Upper lobe of left lung (tissue), 6 donors: ENCODE results near the gene PTGFRN. TPM values are rescaled to one million over a fixed set of nuclear protein-coding genes. Genes with fewer than 3 reads are reported as not detected.

Experiments used
- ATAC-seq, 2 donors: fragments of 200-7000 bp; cut with Tn5 transposase; one replicate each; pipeline ENCODE4 v1.9.1; 2022; ENCODE audit warnings: mild to moderate bottlenecking in 2 of 2, moderate library complexity in 2 of 2; ENCODE audit not compliant: low FRiP score in 2 of 2
- DNase-seq, 2 donors: peaks; one replicate each; pipeline ENCODE4 v3.0.0-alpha.2; 2019 to 2020
- H3K27ac ChIP-seq, 4 donors: fragments of 200-600 bp; sonication (generic); one replicate each; pipeline ENCODE4 v1.5.1; 2016 to 2019
- H3K27me3 ChIP-seq, 4 donors: fragments of 200-600 bp; sonication (generic); one replicate each; pipeline ENCODE4 v1.5.1; 2017 to 2019
- H3K36me3 ChIP-seq, 4 donors: fragments of 200-600 bp; sonication (generic); one replicate each; pipeline ENCODE4 v1.5.1; 2016 to 2019
- H3K4me1 ChIP-seq, 4 donors: fragments of 200-600 bp; sonication (generic); one replicate each; pipeline ENCODE4 v1.5.1; 2018 to 2019
- H3K4me3 ChIP-seq, 4 donors: fragments of 200-600 bp; sonication (generic); one replicate each; pipeline ENCODE4 v1.5.1; 2017 to 2019; ENCODE audit warnings: mild to moderate bottlenecking in 2 of 4, moderate library complexity in 1 of 4
- H3K9me3 ChIP-seq, 4 donors: fragments of 200-600 bp; sonication (generic); one replicate each; pipeline ENCODE4 v1.5.1; 2018 to 2019
- EP300 ChIP-seq, 4 donors: sonication (generic); formaldehyde crosslinking; IDR thresholded peaks; one replicate each; pipeline ENCODE4 v1.5.1; 2017; ENCODE audit warnings: antibody characterized with exemption in 4 of 4, control low read depth in 2 of 4
- POLR2A ChIP-seq, 4 donors: fragments of 450-650 bp; IDR thresholded peaks; one replicate each; pipeline ENCODE4 v1.5.1; 2016 to 2017; ENCODE audit warnings: antibody characterized with exemption in 4 of 4, mild to moderate bottlenecking in 2 of 4
- POLR2AphosphoS5 ChIP-seq, 2 donors: sonication (generic); formaldehyde crosslinking; IDR thresholded peaks; one replicate each; pipeline ENCODE4 v1.5.1; 2017; ENCODE audit warnings: antibody characterized with exemption in 2 of 2
- WGBS, 2 donors: methylation state at CpG; one replicate each; pipeline ENCODE4 v1.1.5; 2017 to 2018; 5-methylcytosine and 5-hydroxymethylcytosine counted together
- total RNA-seq, 6 donors: library from RNA; depleted of rRNA in 4 of 6; stranded (reverse); fragments of >200 nt in 4 of 6; gene quantifications; one replicate each; pipeline versions ENCODE4 v1.1.0 to v1.2.1, GENCODE V29; 2016 to 2021
- TF ChIP-seq, protein P1 (sequence below), 6 experiments: fragments of 450-650 bp in 4 of 6; fragments of 200-600 bp in 2 of 6; sonication (generic) in 2 of 6; IDR thresholded peaks; one replicate each; pipeline ENCODE4 v1.5.1; 2016 to 2019; ENCODE audit warnings: antibody characterized with exemption in 6 of 6
- donor health status: DM: no; HTN: no; CAD: no; lungs with moderate emphysema.
- donor health status: DM: no; HTN: yes; CAD: no; lungs with severe emphysema.

The PTGFRN gene
- total RNA-seq, 6 donors from 2014 or later, result 11.7 to 33.6 (median 20.1) TPM

- H3K9me3 ChIP-seq, result no peaks in the 10 kb centered on the region
- TF ChIP-seq, protein P1, sequence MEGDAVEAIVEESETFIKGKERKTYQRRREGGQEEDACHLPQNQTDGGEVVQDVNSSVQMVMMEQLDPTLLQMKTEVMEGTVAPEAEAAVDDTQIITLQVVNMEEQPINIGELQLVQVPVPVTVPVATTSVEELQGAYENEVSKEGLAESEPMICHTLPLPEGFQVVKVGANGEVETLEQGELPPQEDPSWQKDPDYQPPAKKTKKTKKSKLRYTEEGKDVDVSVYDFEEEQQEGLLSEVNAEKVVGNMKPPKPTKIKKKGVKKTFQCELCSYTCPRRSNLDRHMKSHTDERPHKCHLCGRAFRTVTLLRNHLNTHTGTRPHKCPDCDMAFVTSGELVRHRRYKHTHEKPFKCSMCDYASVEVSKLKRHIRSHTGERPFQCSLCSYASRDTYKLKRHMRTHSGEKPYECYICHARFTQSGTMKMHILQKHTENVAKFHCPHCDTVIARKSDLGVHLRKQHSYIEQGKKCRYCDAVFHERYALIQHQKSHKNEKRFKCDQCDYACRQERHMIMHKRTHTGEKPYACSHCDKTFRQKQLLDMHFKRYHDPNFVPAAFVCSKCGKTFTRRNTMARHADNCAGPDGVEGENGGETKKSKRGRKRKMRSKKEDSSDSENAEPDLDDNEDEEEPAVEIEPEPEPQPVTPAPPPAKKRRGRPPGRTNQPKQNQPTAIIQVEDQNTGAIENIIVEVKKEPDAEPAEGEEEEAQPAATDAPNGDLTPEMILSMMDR (IDR thresholded peaks at IDR 0.05), result no peak
- TF ChIP-seq POLR2A (IDR thresholded peaks at IDR 0.05) (no peak), EP300 (IDR thresholded peaks at IDR 0.05) (no peak), POLR2AphosphoS5 (IDR thresholded peaks at IDR 0.05) (no peak)
- DNase-seq, result no peak
- no peaks in the 10 kb centered on the region for H3K4me1 ChIP-seq
- H3K27ac ChIP-seq, result no peak overlapping the region
- no peaks in the 10 kb centered on the region for H3K27me3 ChIP-seq
- WGBS, 2 donors, result 75 to 82% methylated on average over 1 of the region's 1 CpG
- ATAC-seq, result no peak
- peaks cover 0 to 6% (median 1%) of the 10 kb centered on the region in 4 donors for H3K36me3 ChIP-seq
- no peak overlapping the region for H3K4me3 ChIP-seq
Measured at GRCh38 chr1:116942344-116942743, 32.6 kb downstream of the PTGFRN start.

DNA sequence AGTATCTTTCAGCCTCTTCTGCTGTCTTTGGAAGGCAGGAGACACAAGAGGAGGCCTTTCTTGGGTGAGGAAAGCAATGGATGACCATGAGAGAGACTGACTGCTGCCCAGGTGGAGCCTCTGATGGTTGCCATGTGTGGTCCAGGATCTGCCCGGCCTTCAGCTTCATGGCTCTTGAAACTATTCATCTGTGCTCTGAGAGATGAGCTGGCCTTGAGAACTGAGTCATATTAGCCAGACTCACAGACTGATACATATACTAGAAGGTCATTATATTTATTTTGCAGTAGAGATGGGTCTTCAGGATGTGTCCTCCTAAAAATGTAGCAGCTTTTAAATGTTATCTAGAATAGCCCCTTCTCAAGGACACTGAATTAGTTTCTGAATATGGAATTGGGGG lies 33.7 kb downstream of the PTGFRN start:
- Histone ChIP-seq H3K27me3 (no peaks in the 10 kb centered on the region), H3K9me3 (no peaks in the 10 kb centered on the region), H3K36me3 (peaks cover 0 to 6% (median 1%) of the 10 kb centered on the region in 4 donors), H3K27ac (no peak overlapping the region), H3K4me1 (no peaks in the 10 kb centered on the region), H3K4me3 (no peak overlapping the region)
- no peak for DNase-seq
- no peak for ATAC-seq
- TF ChIP-seq EP300 (IDR thresholded peaks at IDR 0.05) (no peak), POLR2A (IDR thresholded peaks at IDR 0.05) (no peak), POLR2AphosphoS5 (IDR thresholded peaks at IDR 0.05) (no peak)
- TF ChIP-seq, protein P1 (IDR thresholded peaks at IDR 0.05), result no peak
- WGBS, 2 donors, result 80 to 88% methylated on average over 1 of the region's 1 CpG

- Histone ChIP-seq H3K36me3 (peaks cover 0 to 6% (median 1%) of the 10 kb centered on the region in 4 donors), H3K4me1 (no peaks in the 10 kb centered on the region), H3K4me3 (no peak overlapping the region), H3K27ac (no peak overlapping the region), H3K9me3 (no peaks in the 10 kb centered on the region), H3K27me3 (no peaks in the 10 kb centered on the region)
- DNase-seq (peak in 1 of 2 donors; percentile 80), ATAC-seq (no peak)
- TF ChIP-seq POLR2AphosphoS5 (IDR thresholded peaks at IDR 0.05), result no peak
- no peak for TF ChIP-seq POLR2A (IDR thresholded peaks at IDR 0.05)
- TF ChIP-seq EP300 (IDR thresholded peaks at IDR 0.05), result no peak
- TF ChIP-seq, protein P1 (IDR thresholded peaks at IDR 0.05), result no peak
- WGBS, 2 donors, result 92 to 94% methylated on average over 18 to 42 of the region's 42 CpGs
Measured at GRCh38 chr1:116944613-116945012, 34.9 kb downstream of the PTGFRN start.

DNA sequence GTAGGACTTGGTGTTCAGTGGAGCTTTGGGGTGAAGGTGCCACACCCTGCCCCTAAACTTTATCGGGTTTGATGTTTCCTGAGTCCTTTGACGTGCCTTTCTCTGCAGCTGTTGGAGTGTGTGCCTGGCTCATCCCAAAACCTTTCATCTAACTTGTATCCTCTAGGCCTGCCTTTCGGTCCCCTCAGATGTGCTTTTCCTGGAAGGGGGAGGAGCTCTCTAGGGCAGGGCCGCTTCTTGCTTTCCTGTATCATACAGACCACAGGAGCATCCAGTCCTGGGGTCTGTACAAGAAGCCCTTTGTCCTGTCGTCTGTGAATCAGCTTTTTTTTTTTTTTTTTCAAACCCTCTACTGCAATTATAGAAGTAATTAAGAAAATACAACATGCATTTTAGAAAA lies 35.7 kb downstream of the PTGFRN start:
- ATAC-seq, result no peak
- H3K4me3 ChIP-seq, result no peak overlapping the region
- H3K4me1 ChIP-seq, result no peaks in the 10 kb centered on the region
- WGBS, 2 donors, result 81 to 85% methylated on average over 5 of the region's 5 CpGs
- no peak for DNase-seq
- H3K27me3 ChIP-seq, result no peaks in the 10 kb centered on the region
- TF ChIP-seq EP300 (IDR thresholded peaks at IDR 0.05), result no peak
- no peak for TF ChIP-seq POLR2AphosphoS5 (IDR thresholded peaks at IDR 0.05)
- no peak for TF ChIP-seq POLR2A (IDR thresholded peaks at IDR 0.05)
- TF ChIP-seq, protein P1 (IDR thresholded peaks at IDR 0.05), result no peak
- no peak overlapping the region for H3K27ac ChIP-seq
- no peaks in the 10 kb centered on the region for H3K9me3 ChIP-seq
- peaks cover 0 to 6% (median 1%) of the 10 kb centered on the region in 4 donors for H3K36me3 ChIP-seq

DNA sequence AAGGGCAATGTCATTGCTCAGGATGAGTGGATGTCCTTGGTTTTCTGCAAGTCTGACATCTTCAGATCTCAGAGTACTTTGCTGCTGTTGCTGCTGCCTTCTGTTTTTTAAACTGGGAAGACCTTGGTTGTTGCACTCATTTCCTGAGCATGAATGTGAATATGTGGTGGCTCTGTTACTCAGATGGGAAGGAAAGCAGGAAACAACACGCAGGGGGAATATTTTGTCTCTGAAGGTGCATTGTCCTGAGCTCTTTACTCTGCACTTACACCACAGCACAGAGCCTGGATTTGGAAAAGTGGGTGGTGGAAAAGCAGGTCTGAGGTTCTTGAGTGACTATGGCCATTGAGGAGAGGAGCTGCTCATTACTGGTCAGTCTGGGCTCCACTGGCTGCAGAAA lies 36.3 kb downstream of the PTGFRN start:
- Histone ChIP-seq H3K36me3 (peaks cover 0 to 6% (median 1%) of the 10 kb centered on the region in 4 donors), H3K27ac (no peak overlapping the region), H3K9me3 (no peaks in the 10 kb centered on the region), H3K4me3 (no peak overlapping the region), H3K4me1 (peaks cover 0 to under 1% (median 0%) of the 10 kb centered on the region in 4 donors), H3K27me3 (no peaks in the 10 kb centered on the region)
- 42 to 81% methylated on average over 1 of the region's 1 CpG for WGBS, 2 donors
- ATAC-seq (no peak), DNase-seq (no peak)
- no peak for TF ChIP-seq EP300 (IDR thresholded peaks at IDR 0.05)
- TF ChIP-seq, protein P1 (IDR thresholded peaks at IDR 0.05), result no peak
- no peak for TF ChIP-seq POLR2A (IDR thresholded peaks at IDR 0.05)
- TF ChIP-seq POLR2AphosphoS5 (IDR thresholded peaks at IDR 0.05), result no peak
